BJ (cell line): ENCODE results near the gene STK25. TPM values are rescaled to one million over a fixed set of nuclear protein-coding genes. Genes with fewer than 3 reads are reported as not detected.

Experiments
- CTCF ChIA-PET: fragments of 350-600 bp; formaldehyde crosslinking; extraction: SDS; loops from one replicate; lab custom pipeline; 2021; ENCODE audit warnings: antibody characterized with exemption, inconsistent platforms; lab: Yijun Ruan, JAX
- POLR2A ChIA-PET: fragments of 300-600 bp; sonication (Branson Sonifier 250); formaldehyde crosslinking; extraction: SDS; loops from one replicate; lab custom pipeline; 2021; ENCODE audit warnings: antibody characterized with exemption; lab: Charles Lee
- DNase-seq: peaks from one replicate; pipeline ENCODE4 v3.0.0-alpha.2; 2011; ENCODE audit warnings: low read depth
- H3K27me3 ChIP-seq: 2 replicates; pipeline ENCODE4 v1.6.0; 2011; ENCODE audit warnings: low read length; ENCODE audit not compliant: control insufficient read depth, insufficient read depth
- H3K36me3 ChIP-seq: 2 replicates; pipeline ENCODE4 v1.5.1; 2011; ENCODE audit warnings: low read length; ENCODE audit not compliant: control insufficient read depth, insufficient read depth
- H3K4me3 ChIP-seq: 2 replicates; pipeline ENCODE4 v1.5.1; 2011; ENCODE audit warnings: low read depth, mild to moderate bottlenecking, control low read depth, low read length
- CTCF ChIP-seq: IDR thresholded peaks from 2 replicates; pipeline ENCODE4 v1.5.1; 2011; ENCODE audit warnings: low read depth, mild to moderate bottlenecking, control low read depth, inconsistent platforms, low read length, moderate library complexity; ENCODE audit not compliant: insufficient read depth
- polyA plus RNA-seq: library from polyadenylated mRNA; depleted of rRNA; stranded (reverse); fragments of >200 nt; gene quantifications from 2 replicates; pipeline ENCODE4 v1.2.3, GENCODE V29; 2011

STK25 gene
- polyA plus RNA-seq, 1 experiment = 386 TPM

GRCh38 chr2:241494311-241494908 lies 14.0 kb downstream of the STK25 start:
- peaks cover 41% of the 10 kb centered on the region for H3K36me3 ChIP-seq
- H3K27me3 ChIP-seq = no peaks in the 10 kb centered on the region
- no peak for DNase-seq
- no peak for TF ChIP-seq CTCF
- no peak overlapping the region for H3K4me3 ChIP-seq
- ChIA-PET CTCF (no interaction called here), POLR2A (no interaction called here)

- no peak for TF ChIP-seq CTCF
- ChIA-PET POLR2A (no interaction called here), CTCF (no interaction called here)
- DNase-seq = no peak
- Histone ChIP-seq H3K4me3 (no peak overlapping the region), H3K36me3 (peaks cover 37% of the 10 kb centered on the region), H3K27me3 (no peaks in the 10 kb centered on the region)
Measured at GRCh38 chr2:241493092-241493491, 15.3 kb downstream of the STK25 start.

GRCh38 chr2:241492174-241492565 lies 16.2 kb downstream of the STK25 start:
- POLR2A ChIA-PET = no interaction called here
- CTCF ChIA-PET = interaction anchor here (1.0 kb wide), 1 partner anchor 10 kb away, joined by 4 read pairs; no protein-coding TSS in a partner anchor
- Histone ChIP-seq H3K36me3 (peaks cover 31% of the 10 kb centered on the region), H3K4me3 (no peak overlapping the region), H3K27me3 (no peaks in the 10 kb centered on the region)
- no peak for TF ChIP-seq CTCF
- DNase-seq = no peak

- CTCF ChIA-PET = interaction anchor here (1.0 kb wide), 1 partner anchor 10 kb away, joined by 4 read pairs; no protein-coding TSS in a partner anchor
- no peaks in the 10 kb centered on the region for H3K27me3 ChIP-seq
- POLR2A ChIA-PET = no interaction called here
Measured at GRCh38 chr2:241491549-241492173, 16.7 kb downstream of the STK25 start.

More at GRCh38 chr2:241491549-241492173, 16.7 kb downstream of the STK25 start:
- no peak for TF ChIP-seq CTCF
- Histone ChIP-seq H3K4me3 (no peak overlapping the region), H3K36me3 (peaks cover 32% of the 10 kb centered on the region)
- DNase-seq = no peak
